Suppressor macrophage (primary cell): ENCODE data around the gene CDH1.
"Not testable (repeated sequence)": the region's sequence is repeated elsewhere in the genome, so short reads cannot be mapped to it uniquely, and the experiment has no call there.

Experiments
- DNase-seq, 4 experiments: peaks; one replicate each; pipeline ENCODE4 v3.0.0-alpha.2; 2020 to 2022

Gene CDH1

DNA sequence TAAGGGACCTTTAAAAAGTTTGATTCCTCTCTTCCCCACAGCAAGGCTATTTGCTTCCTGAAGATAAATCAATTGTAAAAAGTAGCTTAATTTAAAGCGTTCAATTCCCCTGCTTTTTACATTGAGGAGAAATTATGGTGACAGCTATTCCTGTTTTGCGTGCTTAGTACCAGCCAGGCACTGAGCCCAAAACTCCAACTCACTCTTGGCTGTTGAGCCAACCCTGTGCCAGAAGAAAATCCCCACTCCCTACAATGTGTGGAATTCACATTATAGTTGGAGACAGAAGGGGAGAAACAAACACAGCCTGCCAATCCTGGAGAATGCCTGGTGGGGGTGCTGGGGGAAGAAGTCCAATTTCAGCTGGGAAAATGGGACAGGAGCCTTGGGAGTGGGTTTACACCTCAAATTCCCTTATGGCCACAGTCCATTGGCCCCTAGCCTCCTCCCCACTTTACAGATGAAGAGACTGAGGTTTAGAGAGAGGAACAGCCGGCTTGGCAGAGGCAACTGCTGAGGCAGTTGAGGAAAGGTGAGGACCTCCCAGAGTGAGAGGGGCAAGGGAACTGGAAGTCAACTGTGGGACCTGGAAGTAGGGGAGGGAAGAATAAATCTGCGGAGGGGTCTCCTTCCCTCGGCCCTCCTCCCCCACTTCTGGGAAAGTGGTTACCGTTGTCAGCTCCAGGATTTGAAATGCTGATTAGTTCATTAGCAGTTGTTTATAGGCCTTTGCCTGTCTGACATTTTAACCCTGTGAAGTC is 26.1 kb downstream of the CDH1 start:
- DNase-seq = no peak

- DNase-seq = no peak
Measured at GRCh38 chr16:68764862-68765261, 27.8 kb downstream of the CDH1 start.

DNA sequence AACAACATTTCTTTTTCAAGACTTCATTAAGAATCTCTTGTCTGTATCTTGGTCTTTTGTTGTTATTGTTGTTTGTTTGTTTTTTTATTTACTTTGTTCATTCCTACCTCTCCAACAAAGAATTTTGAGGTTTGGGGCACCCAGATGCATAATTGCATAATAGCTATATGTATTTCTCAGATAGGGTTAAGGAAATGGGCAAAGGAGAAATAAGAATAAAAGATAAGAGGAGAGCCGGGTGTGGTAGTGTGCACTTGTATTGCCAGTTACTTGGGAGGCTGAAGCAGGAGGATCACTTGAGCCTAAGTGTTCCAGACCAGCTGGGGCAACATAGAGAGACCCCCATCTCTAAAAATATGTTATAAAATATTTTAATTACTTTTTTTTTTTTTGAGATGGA is 30.5 kb downstream of the CDH1 start:
- DNase-seq = no peak

DNA sequence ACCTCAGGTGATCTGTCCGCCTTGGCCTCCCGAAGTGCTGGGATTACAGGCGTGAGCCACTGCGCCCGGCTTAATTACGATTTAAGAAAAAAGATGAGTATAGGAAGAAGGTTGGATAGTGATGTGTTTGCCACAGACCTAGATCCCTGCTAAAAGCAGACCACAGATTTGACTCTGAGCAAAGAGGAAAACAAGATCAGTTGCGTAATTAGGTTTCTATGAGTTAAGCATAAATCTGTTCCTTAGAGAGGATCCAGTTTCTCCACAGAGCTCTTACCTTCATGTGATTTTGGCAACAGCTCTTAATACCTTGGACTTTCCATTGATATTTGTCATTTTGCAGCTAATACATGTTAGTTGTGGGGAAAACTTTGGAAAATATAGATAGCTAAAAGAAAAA is 31.1 kb downstream of the CDH1 start:
- no peak for DNase-seq

GRCh38 chr16:68768771-68769170 is 31.7 kb downstream of the CDH1 start:
- no peak for DNase-seq

GRCh38 chr16:68770671-68771070 is 33.6 kb downstream of the CDH1 start:
- DNase-seq = no peak

DNA sequence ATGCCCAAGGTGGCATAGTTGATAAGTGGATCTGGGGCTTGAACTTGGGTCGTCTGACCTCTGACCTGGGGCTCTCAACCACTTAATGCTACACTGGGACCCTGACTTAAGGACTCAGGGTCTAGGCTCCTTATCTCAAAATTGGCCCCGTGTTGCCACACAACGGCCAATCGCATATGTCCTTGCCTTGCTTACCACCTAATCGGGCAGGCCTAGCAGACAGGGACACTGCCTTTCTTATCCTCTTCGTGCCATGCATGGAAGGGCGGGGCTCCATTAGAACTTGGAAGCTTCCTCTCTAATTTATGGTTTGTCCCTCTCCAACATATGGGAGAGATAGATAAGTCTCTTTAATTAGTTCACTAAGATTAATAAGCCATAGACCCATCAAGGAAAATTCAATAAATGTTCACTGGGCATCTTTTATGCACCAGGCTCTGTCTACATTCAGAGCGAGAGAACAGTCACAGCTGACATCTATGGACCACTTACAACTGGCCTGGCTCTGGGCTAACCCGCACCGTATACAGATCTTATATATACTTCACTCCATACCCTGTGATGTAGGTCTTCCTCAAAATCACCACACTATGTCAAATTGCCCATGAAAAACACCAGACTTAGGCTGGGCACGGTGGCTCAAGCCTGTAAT is 35.1 kb downstream of the CDH1 start:
- DNase-seq = no peak

DNA sequence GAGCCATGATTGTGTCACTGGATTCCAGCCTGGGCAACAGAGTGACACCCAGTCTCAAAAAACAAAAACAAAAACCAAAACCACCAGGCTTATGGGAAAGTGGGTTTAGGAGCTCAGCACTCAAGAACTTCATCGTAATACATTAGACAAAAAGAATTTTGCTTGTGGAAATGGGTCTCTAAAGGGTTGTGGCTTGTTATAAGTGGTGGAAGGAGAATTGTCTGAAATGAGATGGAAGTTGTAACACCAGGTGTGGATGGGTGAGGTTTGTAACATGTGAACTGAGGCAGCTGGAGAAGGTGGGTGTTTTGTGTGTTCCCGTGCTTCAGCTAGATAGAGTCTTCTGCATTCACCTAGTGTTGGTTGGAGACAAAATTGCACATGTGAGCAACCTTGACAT is 35.8 kb downstream of the CDH1 start:
- DNase-seq = no peak

GRCh38 chr16:68774982-68775634 is 38.0 kb downstream of the CDH1 start:
- no peak for DNase-seq

GRCh38 chr16:68776821-68777485 is 39.9 kb downstream of the CDH1 start:
- DNase-seq = no peak

DNA sequence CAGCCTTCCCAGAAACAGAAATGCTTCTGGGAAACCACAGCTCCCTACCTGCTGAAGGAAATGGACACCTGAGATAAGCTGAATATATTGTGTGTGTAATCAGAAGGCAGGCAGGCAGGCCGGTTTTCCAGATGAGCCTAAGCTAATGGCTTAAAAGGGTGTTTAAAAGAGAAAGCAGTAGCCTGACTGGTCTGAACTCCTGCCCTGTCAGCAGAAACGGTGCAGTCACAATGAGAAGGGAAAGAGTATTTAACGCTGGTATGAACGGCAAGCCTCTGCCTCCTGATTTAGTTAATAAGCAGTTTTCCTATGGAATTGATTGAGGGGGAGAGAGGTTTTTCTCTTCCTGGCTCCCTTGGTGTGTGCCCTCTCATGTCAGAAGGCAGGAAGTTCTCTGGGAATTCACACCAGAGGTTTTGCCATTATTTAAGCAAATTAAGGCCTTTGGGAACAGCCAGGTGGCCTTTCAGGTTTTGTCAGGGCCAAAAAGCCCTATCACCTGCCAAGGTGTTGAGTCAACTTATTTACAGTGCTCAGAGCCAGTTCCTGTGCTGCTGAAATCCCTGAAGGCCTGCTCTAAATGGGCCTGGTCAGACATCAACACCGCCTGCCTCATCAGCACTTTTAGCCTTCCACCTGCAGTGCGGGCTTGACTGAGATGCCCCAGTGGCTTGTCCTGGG is 41.6 kb downstream of the CDH1 start:
- no peak for DNase-seq

DNA sequence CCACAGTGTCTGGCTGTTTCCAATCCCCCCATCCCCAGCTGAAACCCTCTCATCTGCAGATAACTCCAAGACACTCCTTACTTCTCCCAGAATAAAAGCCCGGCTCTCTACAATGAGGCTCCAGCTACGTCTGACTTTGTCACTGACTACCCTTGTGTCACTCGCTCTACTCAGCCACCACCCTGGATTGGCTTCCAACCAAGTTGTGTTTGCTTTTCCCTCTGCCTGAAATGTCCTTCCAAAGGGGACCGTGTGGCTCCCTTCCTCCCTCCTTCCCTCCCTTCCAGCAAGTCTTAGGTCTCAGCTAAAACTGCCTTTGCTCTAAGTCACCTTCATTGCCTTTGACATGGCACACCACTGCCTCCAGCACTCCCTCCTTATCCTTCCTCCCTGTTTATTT is 42.8 kb downstream of the CDH1 start:
- DNase-seq = no peak

DNA sequence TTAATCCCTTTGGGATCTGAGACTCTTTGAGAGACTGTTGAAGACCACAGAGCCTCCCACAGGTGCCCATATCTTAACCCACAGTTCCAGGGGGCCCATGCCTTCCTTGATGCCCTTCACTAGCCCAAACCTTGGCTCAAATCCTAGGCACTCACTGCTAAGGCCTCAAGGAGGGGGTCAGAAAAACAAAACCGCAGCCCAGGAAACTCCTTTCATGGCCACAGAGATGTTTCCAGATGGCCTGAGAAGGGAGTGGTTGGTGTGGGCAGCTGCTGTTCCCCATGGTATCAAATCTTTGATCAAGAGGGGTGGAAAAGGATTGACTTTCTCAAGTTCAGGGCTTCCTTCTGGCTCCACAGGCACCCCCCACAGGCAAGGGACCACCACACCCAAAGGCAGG is 44.7 kb downstream of the CDH1 start:
- DNase-seq = no peak

- peak in 3 of 4 experiments; percentile 39 to 58 (median 50) for DNase-seq
Measured at GRCh38 chr16:68782198-68783174, 45.4 kb downstream of the CDH1 start.

DNA sequence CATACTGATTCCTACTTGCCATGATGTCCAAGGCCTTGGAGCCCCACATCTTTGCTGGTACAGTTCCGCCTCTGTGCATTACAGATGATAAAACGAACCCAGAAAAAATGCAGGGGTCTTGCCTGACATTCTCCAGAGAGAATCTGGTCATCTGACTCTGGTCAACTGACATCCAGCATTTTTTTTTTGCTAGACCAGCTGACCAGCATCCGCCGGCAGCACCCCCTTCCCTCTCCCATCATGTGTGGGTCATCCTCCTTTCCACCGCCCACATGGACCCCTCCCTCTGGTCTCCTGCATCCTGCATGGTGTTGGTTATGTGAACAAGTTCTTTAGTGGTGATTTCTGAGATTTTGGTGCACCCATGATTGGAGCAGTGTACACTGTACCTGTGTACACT is 47.1 kb downstream of the CDH1 start:
- DNase-seq = peak in 2 of 4 experiments; percentile 22 to 27

GRCh38 chr16:68784721-68785120 is 47.6 kb downstream of the CDH1 start:
- no peak for DNase-seq

DNA sequence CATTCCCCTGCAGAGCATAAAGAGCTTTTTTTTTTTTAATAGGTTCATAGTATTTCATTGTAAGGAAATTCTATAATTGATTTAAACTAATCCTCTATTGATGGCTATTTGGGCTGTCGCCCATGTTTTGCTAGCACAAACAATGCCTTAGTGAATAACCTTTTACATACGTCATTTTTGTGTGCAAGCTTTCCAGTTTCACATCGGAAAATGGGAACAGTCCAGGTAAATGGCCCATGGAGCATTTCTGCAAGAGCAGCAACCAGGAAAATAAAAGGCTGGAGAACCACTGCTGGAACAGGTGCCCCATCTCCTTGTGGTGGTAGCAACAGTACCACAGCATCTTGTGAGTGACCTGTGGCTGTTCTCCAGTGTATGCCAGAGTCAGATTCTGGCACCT is 48.6 kb downstream of the CDH1 start:
- no peak for DNase-seq

GRCh38 chr16:68786685-68787418 is 49.8 kb downstream of the CDH1 start:
- no peak for DNase-seq

GRCh38 chr16:68787419-68787807 is 50.3 kb downstream of the CDH1 start:
- not testable (repeated sequence) for DNase-seq

DNA sequence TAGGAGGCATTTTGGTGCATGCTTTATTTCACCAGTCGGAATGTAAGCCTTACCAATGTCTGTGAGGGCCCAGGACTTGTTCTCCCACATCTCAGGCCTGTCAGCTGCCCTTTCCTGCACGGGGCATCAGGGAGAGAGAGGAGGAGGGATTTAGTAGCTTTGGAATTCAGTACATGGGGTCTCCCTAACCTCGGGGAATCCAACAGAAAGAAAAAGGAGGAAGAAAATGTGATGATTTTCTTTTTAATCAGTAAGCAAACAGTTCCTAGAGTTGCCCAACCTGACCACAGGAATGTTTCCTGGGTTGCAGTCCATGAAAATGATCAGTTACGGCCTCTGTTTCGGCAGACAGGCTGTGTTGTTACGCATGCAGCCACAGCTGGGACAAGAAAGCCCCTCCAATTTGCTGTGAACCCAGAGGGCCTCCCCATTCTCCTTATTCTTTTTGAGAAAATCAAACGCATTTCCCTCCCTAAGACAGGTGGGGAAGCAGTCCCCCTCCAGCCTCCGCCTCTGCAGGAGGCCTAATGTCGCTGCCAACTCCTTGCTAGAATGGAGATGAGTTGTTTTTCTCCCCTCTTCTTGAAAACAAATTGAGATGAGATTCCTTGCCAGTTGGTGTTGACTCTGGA is 53.2 kb downstream of the CDH1 start:
- DNase-seq = peak in 1 of 4 experiments; percentile 7
